Stimulated activated CD4-positive, alpha-beta T cell treated with anti-CD3 and anti-CD28 coated beads, Interleukin-2, amount 100 ng/mL, for 24 hours (primary cell): ENCODE results near the gene PSMD1.
A peak's percentile ranks its signal among the peaks of the same experiment; 100 is the strongest.
"Not testable (repeated sequence)": the region's sequence is repeated elsewhere in the genome, so short reads cannot be mapped to it uniquely, and the experiment has no call there.

Experiments used
- DNase-seq, 2 donors: peaks; one replicate each; pipeline ENCODE4 v3.0.0-alpha.2; 2020

The PSMD1 gene

GRCh38 chr2:231056453-231057416 lies at the start of gene PSMD1:
PSMD1 (plus strand) TSS chr2:231056867; CDS start chr2:231057026, 159 bp downstream.
- DNase-seq, result peak; percentile 94 to 96

GRCh38 chr2:231007286-231008098 lies 49.2 kb upstream of the PSMD1 start:
- no peak for DNase-seq

DNA sequence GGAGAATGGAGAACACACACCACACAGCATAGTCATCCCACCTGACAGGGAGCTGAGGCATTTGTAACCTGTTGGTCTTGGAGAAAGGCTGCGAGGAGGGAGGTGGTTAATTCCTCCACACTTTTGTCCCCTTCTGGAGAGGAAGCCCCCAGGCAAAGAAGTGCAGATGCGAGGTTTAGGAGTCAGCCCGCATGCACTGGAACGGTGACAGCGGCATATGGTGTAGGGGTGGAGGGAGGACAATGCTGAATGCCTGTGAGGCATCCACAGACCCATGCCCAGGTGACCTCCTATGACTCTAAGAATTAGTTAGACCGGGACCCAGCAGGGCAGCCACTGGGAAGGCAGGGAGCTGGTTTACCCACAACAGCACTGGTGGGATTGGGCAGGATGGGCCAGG lies 48.5 kb upstream of the PSMD1 start:
- DNase-seq, result no peak

- no peak for DNase-seq
Measured at GRCh38 chr2:231009236-231009919, 47.3 kb upstream of the PSMD1 start.

DNA sequence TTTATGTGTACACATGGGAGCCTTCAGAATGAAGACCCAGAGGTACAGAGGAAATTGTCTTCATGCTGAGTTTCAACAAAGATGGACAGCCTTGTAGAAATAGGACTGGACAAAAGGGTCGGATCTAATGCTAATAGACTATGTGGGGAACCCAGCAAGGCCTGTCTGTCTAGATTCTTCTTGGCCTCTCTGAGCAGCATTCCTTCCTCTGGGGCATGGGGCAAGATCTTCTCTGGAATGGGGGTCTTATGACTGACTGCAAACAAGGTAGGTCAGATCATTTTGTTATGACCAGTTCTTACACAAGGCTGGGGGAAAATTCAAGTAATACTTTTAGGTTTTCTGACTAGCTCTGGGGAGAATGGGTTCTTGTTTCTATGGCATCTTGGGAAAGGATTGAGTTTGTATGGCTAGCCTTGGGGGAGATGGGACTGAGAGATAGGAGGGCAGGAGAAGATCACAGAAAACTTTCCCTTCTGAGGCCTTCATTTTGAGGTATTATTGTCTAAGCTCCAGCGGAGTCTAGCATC lies 46.4 kb upstream of the PSMD1 start:
- no peak for DNase-seq

GRCh38 chr2:231011526-231011925 lies 45.1 kb upstream of the PSMD1 start:
- no peak for DNase-seq

- no peak for DNase-seq
Measured at GRCh38 chr2:231012463-231012862, 44.2 kb upstream of the PSMD1 start.

GRCh38 chr2:231013820-231014219 lies 42.8 kb upstream of the PSMD1 start:
- DNase-seq, result no peak

DNA sequence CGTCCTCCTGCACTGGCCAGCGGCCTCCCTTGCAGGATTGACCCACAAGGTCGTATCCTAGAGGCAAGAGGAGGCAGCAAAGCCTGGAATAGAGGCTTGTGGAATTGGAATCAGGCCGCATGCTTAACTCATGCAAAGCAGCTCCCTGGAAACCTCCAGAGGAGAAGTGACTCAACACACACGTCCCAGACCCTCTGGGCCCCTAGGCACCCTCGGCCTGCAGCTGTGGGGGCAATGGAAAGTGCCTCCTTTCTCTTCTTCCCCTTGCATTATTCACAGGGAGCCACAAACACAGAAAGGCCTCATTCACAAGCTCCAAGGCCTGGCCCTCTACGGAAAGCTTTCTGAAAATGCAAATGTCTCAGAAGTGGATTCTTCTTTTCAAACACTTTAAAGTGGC lies 41.2 kb upstream of the PSMD1 start:
- DNase-seq, result no peak

DNA sequence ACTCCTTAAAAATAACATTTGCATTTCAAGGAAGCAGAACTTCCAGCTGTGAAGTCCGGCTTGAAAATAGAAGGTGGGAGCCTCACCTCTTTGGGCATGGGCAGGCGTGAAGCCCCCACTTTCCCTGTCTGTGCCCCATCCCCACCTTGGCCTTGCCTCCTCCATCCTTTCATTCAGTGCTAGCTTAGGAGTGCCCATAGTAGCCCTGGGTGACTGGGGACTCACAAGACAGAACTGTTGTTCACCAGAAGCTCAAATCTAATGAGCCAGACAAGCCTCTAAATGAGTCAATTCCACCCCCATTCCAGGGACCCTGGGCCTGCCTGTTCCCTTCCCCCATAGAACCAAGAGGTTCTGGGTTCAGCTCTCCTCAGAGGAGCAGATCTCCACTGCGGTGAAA lies 40.7 kb upstream of the PSMD1 start:
- no peak for DNase-seq

GRCh38 chr2:231016566-231017230 lies 40.0 kb upstream of the PSMD1 start:
- no peak for DNase-seq

DNA sequence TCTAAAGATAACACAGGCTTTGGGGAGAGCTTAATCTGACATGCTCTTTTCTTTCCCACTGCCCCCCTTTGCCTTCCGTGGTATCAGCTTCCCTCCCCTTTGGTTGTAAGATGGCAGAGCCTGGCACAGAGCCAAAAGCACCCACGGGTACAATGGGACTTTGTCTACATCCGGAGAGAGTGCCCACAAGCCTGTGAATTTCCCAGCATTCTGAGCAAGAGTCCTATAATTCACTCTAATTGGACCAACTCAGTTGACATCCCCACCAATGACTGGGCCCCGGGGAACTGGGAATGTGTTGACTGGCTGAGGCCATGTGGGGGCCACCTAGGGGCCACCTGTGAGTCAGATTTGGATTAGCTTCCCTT lies 39.5 kb upstream of the PSMD1 start:
- DNase-seq, result peak in 1 of 2 donors; percentile 14

DNA sequence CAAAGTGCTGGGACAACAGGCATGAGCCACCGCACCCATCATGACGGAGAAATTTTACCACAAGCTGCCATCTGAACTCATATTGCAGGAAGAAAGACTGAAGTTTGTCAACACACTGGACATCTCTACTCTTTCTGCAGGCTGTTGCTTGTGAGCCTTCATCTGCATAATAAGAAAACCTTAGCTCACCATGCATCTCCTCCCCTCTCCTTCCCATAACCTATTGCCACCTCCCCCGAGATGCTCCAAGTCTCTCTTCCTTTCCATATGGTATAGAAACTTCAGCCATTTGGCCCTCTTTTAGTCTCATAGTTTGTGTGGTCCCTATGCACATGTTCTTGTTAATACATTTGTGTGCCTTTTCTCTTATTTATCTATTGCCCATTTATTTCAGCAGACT lies 38.5 kb upstream of the PSMD1 start:
- no peak for DNase-seq

- DNase-seq, result not testable (repeated sequence)
Measured at GRCh38 chr2:231025059-231025458, 31.6 kb upstream of the PSMD1 start.

DNA sequence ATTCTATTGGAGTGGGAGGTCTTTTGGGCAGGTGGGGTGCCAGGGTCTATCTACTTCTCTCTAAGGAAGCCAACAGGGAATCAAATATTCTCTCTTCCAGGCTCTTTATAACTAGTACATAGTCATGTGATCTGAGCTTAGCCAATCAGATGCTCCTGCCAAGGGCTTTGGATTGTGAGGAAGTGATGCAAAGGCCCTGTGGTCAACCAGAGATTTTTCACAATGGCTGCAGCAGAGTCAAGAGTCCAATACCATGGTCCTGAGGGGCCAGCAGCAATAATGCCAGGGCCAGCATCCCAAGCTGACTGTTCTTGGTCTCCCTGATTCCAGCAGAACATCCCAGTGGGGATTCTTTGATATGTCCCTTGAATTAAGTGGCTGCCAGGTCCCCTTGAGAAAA lies 27.8 kb upstream of the PSMD1 start:
- no peak for DNase-seq

DNA sequence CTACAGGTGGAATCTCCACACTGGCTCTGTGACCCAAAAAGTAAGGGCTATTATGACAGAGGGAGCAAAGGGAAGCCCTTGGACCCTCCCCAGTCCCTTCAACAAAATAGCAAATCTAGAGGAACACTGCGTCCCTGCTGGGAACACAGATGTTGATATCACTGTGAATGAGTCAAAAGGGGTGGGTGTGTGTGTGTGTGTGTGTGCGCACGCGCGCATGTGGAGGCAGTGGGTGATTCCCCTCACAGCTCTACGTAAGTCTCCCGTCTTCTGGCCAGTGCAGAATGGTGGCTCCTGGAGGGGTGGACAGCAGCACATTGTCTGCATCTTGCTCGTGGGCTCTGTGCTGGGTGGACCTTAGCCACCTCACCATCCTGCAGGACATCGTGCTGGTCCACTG lies 27.1 kb upstream of the PSMD1 start:
- DNase-seq, result no peak

DNA sequence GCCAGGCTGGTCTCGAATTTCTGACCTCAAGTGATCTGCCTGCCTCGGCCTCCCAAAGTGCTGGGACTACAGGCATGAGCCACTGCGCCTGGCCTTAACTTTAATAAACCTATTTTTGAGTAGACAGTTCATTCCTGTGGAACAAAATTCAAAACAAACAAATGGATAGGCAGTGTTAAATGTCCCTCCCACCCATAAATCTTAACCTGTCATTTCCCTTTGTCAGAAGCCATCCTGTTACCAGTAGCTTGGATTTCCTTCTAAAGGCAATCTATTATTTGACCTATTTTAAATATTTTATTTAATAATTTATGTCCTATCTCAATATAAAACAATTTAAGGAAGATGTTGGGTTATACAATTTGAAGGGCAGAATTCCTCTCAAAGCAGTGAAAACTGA lies 25.9 kb upstream of the PSMD1 start:
- no peak for DNase-seq

DNA sequence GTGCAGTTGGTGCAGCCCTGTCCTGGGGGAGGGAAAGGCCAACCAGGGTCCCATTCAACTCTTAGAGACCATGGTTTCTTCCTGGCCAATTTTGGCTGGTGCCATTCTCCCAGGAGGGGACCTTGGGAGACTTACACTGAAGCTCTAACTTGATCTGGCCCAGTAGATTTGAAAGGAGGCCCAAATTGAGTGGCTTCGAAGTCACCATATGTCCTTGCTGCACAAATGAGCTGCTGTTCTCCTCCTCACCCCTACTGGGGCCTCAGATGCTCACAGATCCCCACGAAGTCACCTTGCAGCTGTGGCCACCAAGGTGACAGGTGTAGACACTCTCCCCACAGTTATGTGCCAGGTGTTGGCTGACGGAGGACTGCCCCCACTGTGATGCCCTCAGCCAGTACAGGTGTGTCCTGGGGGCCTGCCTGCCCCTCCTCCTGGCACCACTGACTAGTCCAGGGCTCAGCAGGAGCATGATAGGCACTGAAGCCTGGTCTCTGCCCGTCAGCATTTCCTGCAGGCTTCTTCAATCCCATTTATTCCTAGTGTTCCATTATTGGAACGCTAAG lies 24.0 kb upstream of the PSMD1 start:
- no peak for DNase-seq

- DNase-seq, result no peak
Measured at GRCh38 chr2:231033147-231034132, 23.2 kb upstream of the PSMD1 start.

GRCh38 chr2:231034291-231034882 lies 22.3 kb upstream of the PSMD1 start:
- DNase-seq, result no peak
